ENCODE measurements around the gene CA4.
"Not testable (repeated sequence)": the region's sequence is repeated elsewhere in the genome, so short reads cannot be mapped to it uniquely, and the experiment has no call there.

Gene CA4

GRCh38 chr17:60176763-60177162, 27.0 kb downstream of the CA4 start:
- not testable (repeated sequence) for DNase-seq

DNA sequence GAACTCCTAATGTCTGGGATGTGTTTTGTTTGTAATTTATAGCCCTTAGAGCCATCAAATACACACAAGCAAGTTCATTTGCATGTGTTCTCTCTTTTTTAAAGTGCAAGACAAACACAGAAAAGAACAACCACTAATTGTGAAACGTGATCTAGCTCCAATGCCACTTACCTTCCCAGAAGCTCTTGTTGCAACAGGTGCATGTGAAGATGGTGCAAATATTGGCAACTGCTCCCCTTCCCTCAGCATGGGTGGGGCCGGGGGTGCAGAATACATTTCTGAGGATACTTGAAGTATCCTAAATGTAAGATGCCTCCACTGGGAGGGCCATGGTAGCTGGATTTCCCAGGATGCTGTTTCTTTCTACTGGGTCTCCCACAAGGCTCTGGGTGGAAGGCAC, 28.4 kb downstream of the CA4 start:
- not testable (repeated sequence) for DNase-seq, ATAC-seq

More at GRCh38 chr17:60176763-60177162, 27.0 kb downstream of the CA4 start:
- ATAC-seq, result not testable (repeated sequence)

DNA sequence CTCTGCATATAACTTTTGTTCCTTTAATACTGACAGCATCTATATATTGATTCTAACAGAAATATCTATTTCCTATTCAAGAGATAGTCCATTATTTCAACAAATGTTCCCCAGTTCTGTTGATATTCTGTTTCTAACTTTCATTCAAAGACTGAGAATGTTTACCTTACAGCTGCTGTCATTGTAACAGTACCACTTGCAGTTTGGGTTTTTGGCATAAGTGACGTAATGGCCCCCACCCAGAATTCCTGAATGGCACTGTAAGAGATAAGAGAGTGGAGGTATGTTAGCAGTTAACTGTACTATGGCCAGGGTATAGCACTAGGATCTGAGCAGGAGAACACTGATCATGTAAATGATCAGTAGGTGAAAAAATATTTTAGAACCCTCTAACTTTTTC, 30.6 kb downstream of the CA4 start:
- not testable (repeated sequence) for DNase-seq, ATAC-seq

- not testable (repeated sequence) for DNase-seq, ATAC-seq
Measured at GRCh38 chr17:60186372-60186771, 36.6 kb downstream of the CA4 start.

GRCh38 chr17:60186846-60187745, 37.3 kb downstream of the CA4 start:
- not testable (repeated sequence) for ATAC-seq, DNase-seq

- DNase-seq, result no peak
- ATAC-seq, result no peak
Measured at GRCh38 chr17:60188759-60189158, 39.0 kb downstream of the CA4 start.

DNA sequence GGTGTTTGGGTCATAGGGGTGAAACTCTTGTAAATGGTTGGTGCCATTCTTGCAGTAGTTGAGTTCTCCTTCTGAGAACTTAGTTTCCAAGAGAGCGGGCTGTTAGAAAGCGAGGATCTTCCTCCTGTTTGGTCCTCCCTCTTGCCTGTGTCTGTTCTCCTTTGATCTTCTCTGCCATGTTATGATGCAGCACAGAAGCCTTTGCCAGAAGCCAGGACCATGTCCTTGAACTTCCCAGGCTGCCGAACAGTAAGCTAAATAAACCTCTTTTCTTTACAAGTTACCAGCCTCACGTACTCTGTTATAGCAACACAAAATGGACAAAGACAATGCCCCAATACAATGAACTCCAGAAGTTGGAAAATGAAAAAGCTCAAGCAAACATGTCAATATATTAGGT, 40.3 kb downstream of the CA4 start:
- ATAC-seq, DNase-seq: not testable (repeated sequence)

- DNase-seq, ATAC-seq: not testable (repeated sequence)
Measured at GRCh38 chr17:60193032-60193431, 43.3 kb downstream of the CA4 start.

GRCh38 chr17:60193482-60193881, 43.7 kb downstream of the CA4 start:
- no peak for ATAC-seq
- DNase-seq, result no peak

- not testable (repeated sequence) for ATAC-seq, DNase-seq
Measured at GRCh38 chr17:60194141-60194540, 44.4 kb downstream of the CA4 start.

DNA sequence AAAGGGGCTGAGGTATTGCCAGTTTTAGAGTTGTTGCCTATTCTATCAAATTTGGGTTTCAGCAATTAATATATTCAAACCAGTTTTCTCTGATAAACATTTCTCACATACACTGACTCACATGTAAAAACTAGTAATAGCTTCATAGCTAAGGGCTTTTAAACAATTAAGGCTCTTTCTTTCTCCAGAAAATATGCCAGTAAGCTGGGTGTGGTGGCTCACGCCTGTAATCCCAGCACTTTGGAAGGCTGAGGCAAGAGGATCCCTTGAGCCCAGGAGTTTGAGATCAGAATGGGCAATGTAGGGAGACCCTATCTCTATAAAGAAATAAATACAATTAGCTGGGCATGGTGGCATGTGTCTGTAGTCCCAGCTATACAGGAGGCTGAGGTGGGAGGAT, 48.9 kb downstream of the CA4 start:
- not testable (repeated sequence) for ATAC-seq, DNase-seq

DNA sequence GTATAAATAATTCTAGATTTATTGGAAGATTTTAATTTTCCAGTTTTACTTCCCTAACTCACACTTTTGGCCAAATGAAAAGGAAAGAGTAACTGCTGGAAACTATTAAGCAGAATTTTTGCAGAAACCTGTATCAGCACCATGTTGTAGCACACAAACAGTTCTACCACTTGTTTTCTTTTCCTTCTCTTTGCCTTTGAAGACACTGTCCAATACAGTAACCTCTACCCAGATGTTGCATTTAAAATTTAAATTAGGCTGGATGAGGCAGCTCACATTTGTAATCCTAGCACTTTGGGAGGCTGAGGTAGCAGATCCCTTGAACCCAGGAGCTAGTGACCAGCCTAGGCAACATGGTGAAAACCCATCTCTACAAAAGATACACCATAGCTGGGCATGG, 56.0 kb downstream of the CA4 start:
- ATAC-seq, result not testable (repeated sequence)

GRCh38 chr17:60208302-60208701, 58.5 kb downstream of the CA4 start:
- ATAC-seq, DNase-seq: not testable (repeated sequence)

More for the DNA sequence above, 56.0 kb downstream of the CA4 start:
- not testable (repeated sequence) for DNase-seq
